SU-DHL-6 (cell line): Measurements from ENCODE around the gene TMEM141.

Experiments used
- H2AFZ ChIP-seq: fragments of 200-600 bp; sonication (generic); 2 replicates; pipeline ENCODE4 v1.6.1; 2014; ENCODE audit warnings: low read depth, mild to moderate bottlenecking, moderate library complexity, mixed read lengths, antibody characterized with exemption, low read length; ENCODE audit not compliant: severe bottlenecking
- H3F3A ChIP-seq: fragments of 200-600 bp; shearing (Covaris generic); 2 replicates; pipeline ENCODE4 v1.6.0; 2016; ENCODE audit warnings: antibody characterized with exemption, mild to moderate bottlenecking; ENCODE audit not compliant: insufficient read depth
- H3K27ac ChIP-seq: fragments of 200-600 bp; sonication (generic); 2 replicates; pipeline ENCODE4 v1.5.1; 2016; ENCODE audit warnings: low read depth, mild to moderate bottlenecking, low read length, moderate library complexity, mixed read lengths
- H3K27me3 ChIP-seq: fragments of 200-600 bp; sonication (generic), shearing (Covaris generic); 2 replicates; pipeline ENCODE4 v1.6.0; 2014; ENCODE audit warnings: mild to moderate bottlenecking, low read length
- H3K36me3 ChIP-seq: fragments of 200-600 bp; sonication (generic); 2 replicates; pipeline ENCODE4 v1.6.1; 2014; ENCODE audit warnings: mild to moderate bottlenecking, low read length, mixed read lengths
- H3K4me2 ChIP-seq: fragments of 300-600, 200-600 bp; shearing (Covaris generic), sonication (generic); 2 replicates; pipeline ENCODE4 v1.6.0; 2014; ENCODE audit warnings: low read length, low read depth, mild to moderate bottlenecking; ENCODE audit not compliant: poor library complexity, severe bottlenecking
- H3K4me3 ChIP-seq: fragments of 200-600 bp; sonication (generic); 2 replicates; pipeline ENCODE4 v1.5.1; 2014; ENCODE audit warnings: antibody characterized with exemption, low read length, mild to moderate bottlenecking, mixed read lengths; ENCODE audit not compliant: insufficient read depth, poor library complexity, severe bottlenecking
- H3K79me2 ChIP-seq: fragments of 200-600 bp; sonication (generic); 2 replicates; pipeline ENCODE4 v1.6.1; 2014; ENCODE audit warnings: mild to moderate bottlenecking, low read length, moderate library complexity; ENCODE audit not compliant: insufficient read depth
- H3K9ac ChIP-seq: fragments of 200-600 bp; sonication (generic); 2 replicates; pipeline ENCODE4 v1.7.0; 2014; ENCODE audit warnings: mild to moderate bottlenecking, low read length
- H3K9me2 ChIP-seq: fragments of 200-600 bp; sonication (generic); replicated peaks from 2 replicates; pipeline ENCODE4 v1.6.1; 2014; ENCODE audit warnings: low read length; ENCODE audit not compliant: insufficient read depth
- H3K9me3 ChIP-seq: fragments of 200-600 bp; sonication (generic); 2 replicates; pipeline ENCODE4 v1.6.1; 2014; ENCODE audit warnings: low read length, mixed read lengths; ENCODE audit not compliant: insufficient read depth
- H4K20me1 ChIP-seq: fragments of 200-600 bp; sonication (generic); 2 replicates; pipeline ENCODE4 v1.6.1; 2014; ENCODE audit warnings: low read depth, mild to moderate bottlenecking, antibody characterized with exemption, low read length, moderate library complexity, mixed read lengths
- CTCF ChIP-seq: fragments of 200-600 bp; sonication (generic); IDR thresholded peaks from one replicate; pipeline ENCODE4 v1.5.1; 2017; ENCODE audit warnings: antibody characterized with exemption, mild to moderate bottlenecking, low read length, moderate library complexity; ENCODE audit not compliant: insufficient read depth, poor library complexity, severe bottlenecking
- EZH2phosphoT487 ChIP-seq: fragments of 200-600 bp; sonication (generic), shearing (Covaris generic); conservative IDR thresholded peaks from 2 replicates; pipeline ENCODE4 v1.6.1; 2018; ENCODE audit warnings: mild to moderate bottlenecking, antibody characterized with exemption, low read length, moderate library complexity, mixed read lengths

The TMEM141 gene

GRCh38 chr9:136761545-136761981 is 29.6 kb upstream of the TMEM141 start:
- H3K27ac ChIP-seq: no peak overlapping the region

GRCh38 chr9:136762221-136762691 is 28.9 kb upstream of the TMEM141 start:
- Histone ChIP-seq H3K4me3 (no peak overlapping the region), H3K27ac (no peak overlapping the region), H3K4me2 (no peak overlapping the region), H4K20me1 (no peaks in the 10 kb centered on the region), H3K9me3 (no peaks in the 10 kb centered on the region), H3K27me3 (no peaks in the 10 kb centered on the region), H3K36me3 (no peaks in the 10 kb centered on the region), H3K9me2 (no peaks in the 10 kb centered on the region), H3F3A (no peaks in the 10 kb centered on the region), H3K79me2 (no peaks in the 10 kb centered on the region), H2AFZ (no peak overlapping the region), H3K9ac (no peak overlapping the region)
- no peak for TF ChIP-seq EZH2phosphoT487
- no peak for TF ChIP-seq CTCF

More at GRCh38 chr9:136761545-136761981, 29.6 kb upstream of the TMEM141 start:
- Histone ChIP-seq H3K9ac (no peak overlapping the region), H3K4me3 (no peak overlapping the region), H2AFZ (no peak overlapping the region), H3K9me3 (no peaks in the 10 kb centered on the region), H3K9me2 (no peaks in the 10 kb centered on the region), H3K79me2 (no peaks in the 10 kb centered on the region), H4K20me1 (no peaks in the 10 kb centered on the region), H3K27me3 (no peaks in the 10 kb centered on the region), H3K36me3 (no peaks in the 10 kb centered on the region), H3F3A (no peaks in the 10 kb centered on the region), H3K4me2 (no peak overlapping the region)
- no peak for TF ChIP-seq CTCF
- no peak for TF ChIP-seq EZH2phosphoT487

- H3K4me2 ChIP-seq: no peak overlapping the region
- H3K9me3 ChIP-seq: no peaks in the 10 kb centered on the region
- no peaks in the 10 kb centered on the region for H3K79me2 ChIP-seq
- H3K27me3 ChIP-seq: no peaks in the 10 kb centered on the region
- no peak overlapping the region for H3K27ac ChIP-seq
- no peak overlapping the region for H3K4me3 ChIP-seq
- no peak overlapping the region for H2AFZ ChIP-seq
- no peaks in the 10 kb centered on the region for H3K36me3 ChIP-seq
- peaks cover 6% of the 10 kb centered on the region for H3F3A ChIP-seq
- H4K20me1 ChIP-seq: no peaks in the 10 kb centered on the region
- no peaks in the 10 kb centered on the region for H3K9me2 ChIP-seq
- TF ChIP-seq EZH2phosphoT487: no peak
- no peak for TF ChIP-seq CTCF
- H3K9ac ChIP-seq: no peak overlapping the region
Measured at GRCh38 chr9:136762915-136763648, 28.1 kb upstream of the TMEM141 start.
